Omental fat pad (tissue), 4 donors: ENCODE results near the gene DZIP1. TPM values are rescaled to one million over a fixed set of nuclear protein-coding genes. Genes with fewer than 3 reads are reported as not detected.

Experiments
- ATAC-seq: fragments of 150-250 bp; one replicate; pipeline ENCODE4 v1.9.1; 2016; ENCODE audit warnings: mild to moderate bottlenecking, moderate library complexity; ENCODE audit not compliant: low FRiP score
- DNase-seq: peaks from one replicate; pipeline ENCODE4 v3.0.0-alpha.2; 2019; ENCODE audit warnings: low spot score
- total RNA-seq, 4 donors: library from RNA; depleted of rRNA; stranded (reverse); fragments of >200 nt; gene quantifications; one replicate each; pipeline ENCODE4 v1.1.0, GENCODE V29; 2016
- TF ChIP-seq, protein P1 (sequence below), 3 donors: fragments of 450-650 bp; IDR thresholded peaks; one replicate each; pipeline ENCODE4 v1.5.1; 2016 to 2017; ENCODE audit warnings: antibody characterized with exemption in 3 of 3, mild to moderate bottlenecking in 3 of 3, moderate library complexity in 2 of 3

DZIP1 gene
- total RNA-seq, 4 donors from 2014 or later: 6.6 to 18.0 (median 8.5) TPM

- TF ChIP-seq, protein P1, sequence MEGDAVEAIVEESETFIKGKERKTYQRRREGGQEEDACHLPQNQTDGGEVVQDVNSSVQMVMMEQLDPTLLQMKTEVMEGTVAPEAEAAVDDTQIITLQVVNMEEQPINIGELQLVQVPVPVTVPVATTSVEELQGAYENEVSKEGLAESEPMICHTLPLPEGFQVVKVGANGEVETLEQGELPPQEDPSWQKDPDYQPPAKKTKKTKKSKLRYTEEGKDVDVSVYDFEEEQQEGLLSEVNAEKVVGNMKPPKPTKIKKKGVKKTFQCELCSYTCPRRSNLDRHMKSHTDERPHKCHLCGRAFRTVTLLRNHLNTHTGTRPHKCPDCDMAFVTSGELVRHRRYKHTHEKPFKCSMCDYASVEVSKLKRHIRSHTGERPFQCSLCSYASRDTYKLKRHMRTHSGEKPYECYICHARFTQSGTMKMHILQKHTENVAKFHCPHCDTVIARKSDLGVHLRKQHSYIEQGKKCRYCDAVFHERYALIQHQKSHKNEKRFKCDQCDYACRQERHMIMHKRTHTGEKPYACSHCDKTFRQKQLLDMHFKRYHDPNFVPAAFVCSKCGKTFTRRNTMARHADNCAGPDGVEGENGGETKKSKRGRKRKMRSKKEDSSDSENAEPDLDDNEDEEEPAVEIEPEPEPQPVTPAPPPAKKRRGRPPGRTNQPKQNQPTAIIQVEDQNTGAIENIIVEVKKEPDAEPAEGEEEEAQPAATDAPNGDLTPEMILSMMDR (IDR thresholded peaks at IDR 0.05): no peak
- DNase-seq: no peak
- no peak for ATAC-seq
These were observed 84.1 kb downstream of the DZIP1 start for GRCh38 chr13:95560387-95560786.

- ATAC-seq: no peak
- TF ChIP-seq, protein P1 (IDR thresholded peaks at IDR 0.05): no peak
- DNase-seq: no peak
These were observed 85.4 kb downstream of the DZIP1 start for GRCh38 chr13:95559100-95559499.

DNA sequence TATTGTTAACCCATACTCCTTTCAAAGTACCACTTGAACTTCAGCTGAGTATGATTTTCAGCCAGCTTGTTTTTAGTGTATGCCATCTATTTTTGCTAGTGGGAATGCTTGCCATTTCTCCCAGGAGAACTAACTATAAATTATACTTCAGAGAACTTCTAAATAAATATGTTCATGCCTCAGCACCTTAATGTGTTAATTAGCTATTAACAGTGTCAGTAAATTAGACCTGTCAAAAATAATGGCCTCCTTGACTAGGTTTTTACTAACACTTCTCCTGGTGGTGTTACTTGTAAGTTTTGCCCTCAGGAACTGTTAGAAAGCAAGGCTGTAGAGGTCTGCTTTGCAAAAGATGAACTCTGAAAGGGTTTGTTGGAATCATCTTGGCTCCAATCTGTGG lies 87.5 kb downstream of the DZIP1 start:
- ATAC-seq: no peak
- TF ChIP-seq, protein P1 (IDR thresholded peaks at IDR 0.05): no peak
- no peak for DNase-seq

DNA sequence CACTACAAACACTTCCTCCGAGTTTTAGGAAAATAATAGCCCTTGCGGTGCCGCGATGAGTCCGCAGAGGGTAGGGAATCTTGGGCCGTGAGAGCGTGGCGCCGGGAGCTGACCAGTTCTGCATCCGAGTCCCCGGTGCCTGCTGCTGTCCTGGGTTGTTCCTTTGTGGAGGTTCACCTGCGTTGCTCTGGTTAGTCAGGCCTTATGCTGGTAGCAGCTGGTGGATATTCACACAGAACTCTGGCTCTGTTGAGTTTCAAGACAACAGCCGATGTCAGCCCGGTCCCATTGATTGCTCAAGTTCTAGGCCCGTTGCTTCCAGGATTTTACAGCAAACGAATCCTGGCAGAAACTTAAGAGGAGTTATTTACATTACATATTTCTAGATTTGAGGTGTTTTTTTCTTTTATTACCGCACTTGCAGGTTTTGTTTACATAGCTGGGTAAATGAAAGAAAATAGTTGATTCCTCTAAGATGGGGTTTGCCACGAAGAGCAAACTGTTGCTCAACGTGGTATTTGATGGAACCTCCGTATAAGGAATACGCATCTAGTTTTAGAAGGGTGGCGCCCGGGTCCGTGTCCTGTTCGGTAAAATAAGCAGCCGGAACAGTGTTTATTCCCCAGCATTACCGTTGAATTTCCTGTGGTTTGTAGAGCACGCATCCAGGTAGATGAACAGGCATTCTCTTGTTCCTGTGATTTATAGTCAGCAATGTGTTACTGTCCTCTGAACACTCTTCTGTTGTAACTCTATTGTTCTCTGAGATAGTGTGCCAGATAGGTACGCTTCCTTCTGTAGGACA lies 90.7 kb downstream of the DZIP1 start:
- no peak for ATAC-seq
- DNase-seq: no peak
- TF ChIP-seq, protein P1 (IDR thresholded peaks at IDR 0.05): no peak

GRCh38 chr13:95552539-95553441 lies 91.7 kb downstream of the DZIP1 start, which contains the start of gene CLDN10:
CLDN10 (plus strand) TSS chr13:95552720; CDS start chr13:95552754, 34 bp downstream.
- ATAC-seq: no peak
- DNase-seq: no peak
- TF ChIP-seq, protein P1 (IDR thresholded peaks at IDR 0.05): no peak

GRCh38 chr13:95552208-95552538 lies 92.3 kb downstream of the DZIP1 start:
- no peak for DNase-seq
- TF ChIP-seq, protein P1 (IDR thresholded peaks at IDR 0.05): no peak
- no peak for ATAC-seq
